Measurements from ENCODE around the gene MICU1.

MICU1 gene

GRCh38 chr10:72626444-72626754, 520 bp upstream of the MICU1 start:
- DNase-seq = no peak

DNA sequence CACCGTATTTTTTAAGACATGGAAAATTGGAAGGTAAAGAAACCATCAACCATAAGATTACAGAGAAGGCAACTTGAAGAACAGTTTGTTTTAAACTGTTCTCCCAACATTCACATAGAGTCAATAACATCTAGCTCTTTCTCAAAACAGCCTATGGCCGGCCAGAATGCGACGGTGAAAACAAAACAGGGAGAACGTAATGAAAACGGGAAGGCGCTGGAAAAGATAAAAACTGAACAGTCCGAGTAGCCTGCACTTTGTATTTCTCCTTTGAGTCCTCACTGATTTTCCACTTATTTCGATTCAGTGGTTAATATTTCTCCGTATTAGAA, 637 bp downstream of the MICU1 start:
- no peak for DNase-seq

DNA sequence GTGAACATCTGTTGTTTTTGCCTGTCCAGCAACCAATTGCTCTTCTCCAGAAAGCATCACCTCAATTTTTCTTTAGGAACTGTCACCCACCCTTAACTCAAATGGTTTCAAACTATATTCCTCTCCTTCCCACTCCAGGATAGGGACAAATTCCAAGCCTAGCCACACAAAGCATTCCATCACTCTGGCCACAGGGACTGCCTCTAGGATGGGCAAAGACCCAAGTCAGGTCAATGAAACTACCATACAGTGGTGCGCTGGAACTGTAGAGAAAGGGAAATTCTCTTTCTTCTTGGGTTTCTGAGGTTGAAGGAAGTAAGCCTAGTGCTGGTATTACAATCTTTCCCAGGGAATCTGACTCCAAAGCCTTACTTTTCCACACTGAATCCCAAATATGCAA, 3.6 kb downstream of the MICU1 start:
- DNase-seq = no peak

GRCh38 chr10:72616716-72617115, 9.2 kb downstream of the MICU1 start:
- DNase-seq = no peak

GRCh38 chr10:72615970-72616369, 9.9 kb downstream of the MICU1 start:
- no peak for DNase-seq

DNA sequence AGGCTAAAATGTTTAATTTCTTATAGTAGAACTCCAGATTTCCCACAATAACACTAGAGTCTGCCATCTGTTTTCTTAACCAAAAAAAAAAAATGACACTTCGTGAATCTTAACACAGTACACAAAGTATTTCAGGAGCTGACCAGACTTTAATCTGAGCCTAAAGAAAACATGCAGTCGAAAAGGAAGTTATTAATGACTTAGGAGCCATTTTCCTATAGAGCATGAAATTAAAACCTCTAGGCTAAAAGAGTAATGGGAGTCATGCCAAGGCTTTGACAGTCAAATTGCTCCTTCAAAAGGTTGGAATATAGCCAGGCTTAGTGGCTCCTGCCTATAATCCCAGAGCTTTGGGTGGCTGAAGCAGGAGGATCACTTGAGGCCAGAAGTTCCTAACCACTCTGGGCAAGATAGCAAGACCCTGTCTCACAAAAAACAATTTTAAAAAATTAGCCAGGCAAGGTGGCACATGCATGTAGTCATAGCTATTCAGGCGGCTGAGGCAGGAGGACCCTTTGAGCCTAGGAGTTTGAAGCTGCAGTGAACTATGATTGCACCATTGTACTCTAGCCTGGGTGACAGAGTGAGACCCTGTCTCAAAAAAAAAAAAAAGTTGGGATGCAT, 13.6 kb downstream of the MICU1 start:
- DNase-seq = no peak

GRCh38 chr10:72611783-72612182, 14.1 kb downstream of the MICU1 start:
- DNase-seq = no peak

DNA sequence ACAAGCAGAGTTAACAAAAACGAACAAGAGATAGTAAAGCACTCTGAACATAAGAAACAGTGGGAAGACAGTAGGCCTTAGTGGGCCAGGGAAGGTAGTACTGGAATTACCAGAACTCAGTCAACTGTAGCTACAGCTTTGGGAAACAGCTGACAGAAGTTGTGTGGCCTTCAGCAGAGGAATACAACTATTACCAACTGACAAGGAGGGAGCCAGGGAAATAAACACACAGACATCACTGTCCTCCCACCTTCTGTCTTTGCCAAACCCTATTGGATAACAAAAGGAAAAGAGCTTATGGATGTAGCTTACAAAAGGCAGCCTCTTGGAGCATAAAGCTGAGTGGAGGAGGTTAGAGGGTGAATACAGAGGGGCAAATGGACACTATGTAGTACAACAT, 15.4 kb downstream of the MICU1 start:
- DNase-seq = no peak

DNA sequence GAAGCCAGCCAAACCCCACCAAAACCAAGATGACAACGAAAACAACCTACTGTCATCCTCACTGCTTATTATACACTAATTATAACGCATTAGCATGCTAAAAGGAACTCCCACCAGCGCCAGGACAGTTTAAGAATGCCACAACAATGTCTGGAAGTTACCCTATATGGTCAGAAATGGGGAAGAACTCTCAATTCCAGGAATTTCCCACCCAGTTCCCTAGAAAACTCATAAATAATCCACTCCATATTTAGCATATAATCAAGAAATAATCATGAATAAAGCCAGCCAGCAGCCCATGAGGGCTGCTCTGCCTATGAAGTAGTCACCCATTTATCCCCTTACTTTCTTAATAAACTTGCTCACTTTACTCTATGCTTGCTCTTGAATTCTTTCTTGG, 20.8 kb downstream of the MICU1 start:
- DNase-seq = no peak

DNA sequence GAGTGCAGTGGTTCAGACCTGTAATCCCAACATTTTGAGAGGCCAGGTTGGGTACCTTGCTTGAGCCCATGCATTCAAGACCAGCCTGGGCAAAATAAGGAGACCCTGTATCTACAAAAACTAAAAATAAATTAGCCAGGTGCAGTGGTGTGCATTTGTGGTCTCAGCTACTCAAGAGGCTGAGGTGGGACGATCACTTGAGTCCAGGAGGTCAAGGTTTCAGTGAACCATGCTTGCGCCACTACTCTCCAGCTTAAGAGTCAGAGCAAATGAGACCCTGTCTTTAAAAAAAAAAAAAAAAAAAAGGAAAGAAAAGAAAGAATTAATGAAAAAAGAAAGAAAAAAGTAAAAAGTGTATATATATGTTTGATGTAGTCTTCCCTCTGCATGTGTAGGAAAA, 24.7 kb downstream of the MICU1 start:
- DNase-seq = no peak

DNA sequence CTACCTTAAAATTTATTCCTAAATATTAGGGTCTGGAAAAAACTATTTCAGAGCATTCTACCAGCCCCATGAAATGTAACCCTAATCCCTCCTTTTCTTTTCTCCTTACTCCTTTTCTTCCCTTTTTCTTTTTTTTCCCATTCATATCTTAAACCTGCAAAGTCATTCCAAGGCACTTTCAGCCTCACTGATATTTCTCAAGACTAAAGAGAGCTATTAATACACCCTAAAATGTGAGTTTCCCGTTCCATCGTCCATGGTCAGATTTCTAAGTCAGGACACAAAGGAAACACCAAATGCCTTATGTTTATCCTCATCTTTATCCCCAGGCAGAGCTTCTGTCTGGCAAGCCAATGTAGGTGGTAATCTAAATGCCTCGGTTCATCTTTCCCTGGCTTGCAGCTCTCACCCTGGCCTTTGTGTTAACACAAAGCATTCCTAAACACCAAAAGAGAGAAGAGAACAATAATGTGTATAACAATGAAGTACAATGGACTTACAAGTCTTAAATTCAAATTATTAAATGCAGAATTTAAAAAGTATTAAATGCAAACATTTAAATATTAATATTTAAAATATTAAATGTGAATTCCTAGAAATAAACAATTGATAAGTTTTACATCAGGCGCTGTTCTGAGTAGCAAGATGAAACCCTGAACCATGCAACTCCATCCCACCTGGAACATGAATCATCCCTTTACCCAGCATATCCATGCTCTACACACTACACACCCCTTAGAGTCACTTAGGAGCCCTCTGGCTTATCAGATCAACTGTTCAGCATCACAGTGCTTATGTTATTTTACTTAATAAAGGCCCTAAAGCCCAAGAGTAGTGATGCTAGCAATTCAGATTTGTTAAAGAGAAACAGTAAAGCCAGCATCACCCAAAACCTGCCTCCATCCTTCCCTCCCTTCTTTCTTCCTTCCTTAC, 26.8 kb downstream of the MICU1 start:
- DNase-seq = no peak

DNA sequence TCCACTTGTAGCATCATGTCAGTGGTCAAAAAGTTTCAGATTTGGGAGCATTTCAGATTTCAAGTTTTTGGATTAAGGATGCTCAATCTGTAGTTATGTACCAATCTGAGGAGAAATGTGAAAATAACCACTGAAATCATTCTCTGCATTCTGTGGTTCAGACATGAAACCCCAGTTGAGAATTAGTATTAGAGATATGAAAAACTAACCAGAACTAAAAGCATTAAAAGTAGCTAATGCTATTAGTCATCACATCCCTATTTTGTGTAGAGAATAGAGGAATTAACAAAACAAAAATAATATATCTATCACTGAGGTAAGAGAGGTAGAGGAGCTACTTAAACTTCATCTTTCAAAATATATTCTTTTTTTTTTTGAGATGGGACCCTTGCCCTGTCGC, 28.0 kb downstream of the MICU1 start:
- DNase-seq = no peak

DNA sequence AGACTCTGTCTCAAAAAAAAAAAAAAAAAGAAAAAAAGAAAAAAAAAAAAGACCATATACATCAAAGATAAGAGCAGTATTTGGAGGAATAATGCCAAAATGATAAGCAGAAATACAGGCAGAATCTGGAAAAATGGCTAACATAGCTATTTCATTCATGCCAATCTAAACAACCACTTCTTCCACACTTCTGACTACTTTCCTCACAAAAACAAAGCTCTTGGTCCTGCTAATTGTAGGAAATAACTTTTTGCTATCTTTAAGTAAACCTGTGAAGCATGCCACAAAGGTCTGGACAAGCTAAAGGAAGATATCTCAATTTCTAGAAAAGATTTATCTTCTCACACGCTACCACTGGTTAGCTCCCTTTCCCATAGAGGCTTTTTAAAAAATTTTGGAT, 30.4 kb downstream of the MICU1 start:
- no peak for DNase-seq

- DNase-seq = no peak
These were observed 31.9 kb downstream of the MICU1 start for GRCh38 chr10:72593963-72594362.

DNA sequence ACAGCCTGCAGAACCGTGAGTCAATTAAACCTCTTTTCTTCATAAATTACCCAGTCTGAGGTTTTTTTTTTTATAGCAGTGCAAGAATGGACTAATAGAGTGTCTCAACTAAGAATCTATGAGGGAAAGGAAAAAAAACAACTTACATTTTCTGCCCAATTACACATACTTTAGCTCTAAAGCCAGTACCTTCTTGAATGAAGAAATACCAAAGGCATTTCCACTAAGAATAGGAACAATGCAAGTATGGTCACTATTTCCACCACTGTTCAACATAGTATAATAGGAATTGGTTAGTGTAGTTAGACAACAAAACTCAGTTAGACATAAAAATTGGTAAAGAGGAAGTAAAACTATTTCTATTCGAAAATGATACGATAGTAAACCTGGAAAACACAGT, 37.6 kb downstream of the MICU1 start:
- DNase-seq = no peak

GRCh38 chr10:72587568-72587967, 38.3 kb downstream of the MICU1 start:
- DNase-seq = no peak

DNA sequence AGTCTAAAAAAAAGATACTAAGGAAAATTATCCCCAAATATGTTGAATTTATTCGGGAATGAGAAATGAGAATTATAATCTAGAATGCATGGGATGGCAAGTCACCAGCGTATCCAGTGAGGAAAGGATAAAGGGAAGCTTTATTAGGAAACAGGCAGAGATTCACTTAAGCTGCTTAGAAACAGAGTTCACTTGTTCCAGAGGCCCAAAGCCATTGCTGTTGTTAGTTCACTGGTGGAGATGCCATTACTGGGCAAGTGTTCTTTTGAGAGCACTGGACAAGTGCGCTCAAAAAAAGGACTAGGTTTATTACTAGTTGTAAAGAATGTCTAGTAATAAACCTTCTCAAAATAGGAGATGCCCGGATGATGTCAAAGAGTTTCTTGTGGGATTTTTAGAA, 51.2 kb downstream of the MICU1 start:
- DNase-seq = no peak

GRCh38 chr10:72573079-72573478, 52.8 kb downstream of the MICU1 start:
- DNase-seq = no peak

DNA sequence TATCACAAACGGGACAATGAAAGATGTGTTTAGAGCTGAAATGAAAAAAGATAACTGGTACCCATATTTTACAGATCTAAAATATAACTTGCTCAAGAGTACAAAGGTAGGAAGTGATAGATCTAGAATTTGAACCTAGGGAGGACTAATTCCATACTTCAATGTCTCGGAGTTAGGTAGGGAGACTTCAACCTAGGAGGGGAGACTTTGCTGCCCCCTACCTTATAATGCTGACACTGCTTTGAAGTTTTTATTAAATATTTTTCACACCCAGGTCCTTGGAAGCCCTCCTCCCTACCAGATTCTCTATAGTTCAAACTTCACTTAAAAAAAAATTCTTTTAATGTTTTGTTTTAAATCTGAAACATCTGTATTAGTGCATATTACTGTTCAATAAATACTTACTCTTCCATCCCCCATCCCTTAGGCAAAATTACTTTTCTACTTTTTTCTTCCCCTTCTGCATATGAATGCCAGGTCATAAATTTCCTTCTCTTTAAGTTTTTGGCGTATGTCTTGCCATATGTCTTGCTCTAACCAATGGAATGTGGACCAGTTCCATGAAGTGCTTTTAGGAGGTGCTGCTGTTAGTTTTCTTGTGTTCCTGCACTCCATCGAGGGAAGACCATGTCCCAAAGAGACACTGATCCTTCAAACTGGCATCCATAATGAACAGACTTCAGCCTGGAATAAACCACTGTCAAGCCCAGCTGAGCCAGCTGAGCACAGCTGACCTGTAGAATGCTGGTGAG, 57.8 kb downstream of the MICU1 start:
- DNase-seq = peak in 1 of 2 experiments; percentile 49

DNA sequence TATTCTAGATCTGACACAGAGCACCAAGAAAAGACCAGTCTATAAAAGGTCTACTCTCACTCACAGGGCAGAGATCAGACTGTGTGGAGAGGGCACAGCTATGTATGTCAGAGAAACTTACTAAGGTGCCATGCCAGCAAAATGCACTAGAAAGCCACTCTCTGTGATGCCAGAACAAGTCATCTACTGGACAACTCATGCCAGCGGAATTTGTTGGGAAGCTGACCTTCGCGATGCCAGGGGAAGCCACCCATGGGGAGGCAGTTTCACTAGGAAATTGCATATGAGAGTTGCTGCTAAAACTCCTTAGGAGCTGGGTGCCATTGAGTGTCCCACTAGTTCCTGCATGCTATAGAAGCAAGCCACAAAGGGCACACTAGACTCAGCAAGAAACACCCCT, 58.5 kb downstream of the MICU1 start:
- peak; percentile 64 to 86 for DNase-seq

- no peak for DNase-seq
These were observed 61.3 kb downstream of the MICU1 start for GRCh38 chr10:72564596-72564995.

DNA sequence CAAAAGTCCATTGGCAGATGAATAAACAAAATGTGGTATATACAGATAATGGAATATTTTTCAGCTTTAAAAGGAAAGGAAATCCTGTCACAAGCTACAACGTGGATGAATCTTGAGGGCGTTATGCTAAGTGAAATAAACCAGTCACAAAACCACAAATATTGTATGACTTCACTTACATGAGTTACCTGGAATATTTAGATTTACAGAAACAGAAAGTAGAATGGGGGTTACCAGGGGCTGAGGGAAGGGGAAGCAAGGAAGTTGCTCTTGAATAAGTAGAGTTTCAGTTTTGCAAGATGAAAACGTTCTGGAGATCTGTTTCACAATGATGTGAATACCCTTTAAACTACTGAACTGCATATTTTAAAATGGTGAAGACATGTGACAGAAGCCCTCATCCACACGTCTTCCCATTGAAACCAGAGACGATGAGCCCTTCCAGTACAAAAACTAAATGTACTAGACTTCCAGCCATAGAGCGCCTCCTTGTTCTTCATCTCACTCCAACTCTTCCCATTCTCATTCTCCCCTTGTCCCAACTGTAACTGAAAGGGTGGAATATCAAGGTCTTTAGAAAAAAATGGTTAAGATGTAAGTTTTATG, 62.4 kb downstream of the MICU1 start:
- DNase-seq = no peak

DNA sequence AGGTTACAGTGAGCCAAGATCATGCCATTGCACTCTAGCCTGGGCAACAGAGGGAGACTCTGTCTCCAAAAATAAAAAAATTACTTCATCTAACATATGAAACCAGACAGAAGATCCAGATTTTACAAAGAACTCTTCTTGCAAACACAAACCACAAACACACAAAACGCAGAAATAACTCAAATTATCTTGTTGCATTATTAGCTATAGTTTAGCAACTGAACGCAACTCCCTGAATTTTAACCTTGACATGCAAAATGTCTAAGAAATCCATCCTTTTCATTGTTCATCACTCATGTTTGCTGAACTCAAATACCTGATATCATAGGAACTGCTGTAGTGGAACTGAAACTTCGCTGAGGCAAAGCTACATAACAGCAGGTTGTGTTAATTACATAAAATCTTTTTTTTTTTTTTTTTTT, 64.1 kb downstream of the MICU1 start:
- DNase-seq = no peak

- DNase-seq = no peak
These were observed 68.5 kb downstream of the MICU1 start for GRCh38 chr10:72557362-72557761.
